D341Med (cell line): Measurements from ENCODE around the gene TRIM46.
"Not testable (repeated sequence)": the region's sequence is repeated elsewhere in the genome, so short reads cannot be mapped to it uniquely, and the experiment has no call there.

Experiments used
- DNase-seq: peaks from one replicate; pipeline ENCODE4 v3.0.0; 2012; ENCODE audit warnings: low spot score

The TRIM46 gene

DNA sequence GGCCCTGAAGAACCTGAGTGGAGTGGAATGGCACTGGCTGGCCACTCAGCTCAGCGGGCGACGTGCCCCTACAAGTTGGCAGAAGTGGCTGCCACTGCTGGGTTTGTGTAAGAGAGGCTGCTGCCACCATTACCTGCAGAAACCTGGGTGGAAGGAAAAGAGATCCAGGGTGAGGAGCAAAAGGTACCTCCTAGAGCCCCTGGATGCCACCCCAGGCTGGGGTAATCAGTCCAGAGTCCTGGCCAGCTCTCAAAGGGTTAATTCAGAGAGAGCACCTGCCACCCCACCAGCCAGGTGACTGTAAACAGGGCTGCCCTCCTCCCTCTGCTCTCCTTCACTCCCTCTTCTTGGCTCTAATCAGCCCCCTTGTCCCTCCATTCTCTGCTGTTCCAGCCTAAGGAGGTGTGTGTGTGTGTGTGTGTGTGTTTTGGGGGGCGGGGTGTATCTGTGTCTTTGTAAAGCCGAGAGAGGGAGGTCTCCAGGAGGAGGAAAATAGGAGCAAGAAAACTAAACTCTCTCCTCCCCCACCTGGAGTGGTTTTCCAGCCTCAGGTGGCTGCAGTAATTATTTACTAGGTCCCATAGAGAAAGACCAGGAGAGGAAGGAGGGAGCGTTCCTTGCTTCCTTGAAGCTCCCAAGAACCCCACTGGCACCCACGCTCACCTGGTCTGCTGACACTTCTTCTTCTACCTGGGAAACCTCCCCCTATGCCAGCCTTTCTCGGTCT is 12.6 kb downstream of the TRIM46 start:
- DNase-seq = no peak

GRCh38 chr1:155186794-155187455 is 13.3 kb downstream of the TRIM46 start:
- no peak for DNase-seq

GRCh38 chr1:155187456-155187891 is 13.8 kb downstream of the TRIM46 start:
- DNase-seq = no peak

- no peak for DNase-seq
These were observed 14.6 kb downstream of the TRIM46 start for GRCh38 chr1:155188268-155188667.

DNA sequence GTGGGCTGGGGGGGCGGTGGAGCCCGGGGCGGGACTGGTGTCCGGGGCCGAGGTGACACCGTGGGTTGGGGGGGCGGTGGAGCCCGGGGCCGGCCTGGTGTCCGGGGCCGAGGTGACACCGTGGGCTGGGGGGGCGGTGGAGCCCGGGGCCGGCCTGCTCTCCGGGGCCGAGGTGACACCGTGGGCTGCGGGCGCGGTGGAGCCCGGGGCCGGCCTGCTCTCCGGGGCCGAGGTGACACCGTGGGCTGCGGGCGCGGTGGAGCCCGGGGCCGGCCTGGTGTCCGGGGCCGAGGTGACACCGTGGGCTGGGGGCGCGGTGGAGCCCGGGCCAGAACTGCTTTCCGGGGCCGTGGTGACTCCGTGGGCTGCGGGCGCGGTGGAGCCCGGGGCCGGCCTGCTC is 16.3 kb downstream of the TRIM46 start:
- not testable (repeated sequence) for DNase-seq

GRCh38 chr1:155191904-155192303 is 18.3 kb downstream of the TRIM46 start:
- DNase-seq = no peak

DNA sequence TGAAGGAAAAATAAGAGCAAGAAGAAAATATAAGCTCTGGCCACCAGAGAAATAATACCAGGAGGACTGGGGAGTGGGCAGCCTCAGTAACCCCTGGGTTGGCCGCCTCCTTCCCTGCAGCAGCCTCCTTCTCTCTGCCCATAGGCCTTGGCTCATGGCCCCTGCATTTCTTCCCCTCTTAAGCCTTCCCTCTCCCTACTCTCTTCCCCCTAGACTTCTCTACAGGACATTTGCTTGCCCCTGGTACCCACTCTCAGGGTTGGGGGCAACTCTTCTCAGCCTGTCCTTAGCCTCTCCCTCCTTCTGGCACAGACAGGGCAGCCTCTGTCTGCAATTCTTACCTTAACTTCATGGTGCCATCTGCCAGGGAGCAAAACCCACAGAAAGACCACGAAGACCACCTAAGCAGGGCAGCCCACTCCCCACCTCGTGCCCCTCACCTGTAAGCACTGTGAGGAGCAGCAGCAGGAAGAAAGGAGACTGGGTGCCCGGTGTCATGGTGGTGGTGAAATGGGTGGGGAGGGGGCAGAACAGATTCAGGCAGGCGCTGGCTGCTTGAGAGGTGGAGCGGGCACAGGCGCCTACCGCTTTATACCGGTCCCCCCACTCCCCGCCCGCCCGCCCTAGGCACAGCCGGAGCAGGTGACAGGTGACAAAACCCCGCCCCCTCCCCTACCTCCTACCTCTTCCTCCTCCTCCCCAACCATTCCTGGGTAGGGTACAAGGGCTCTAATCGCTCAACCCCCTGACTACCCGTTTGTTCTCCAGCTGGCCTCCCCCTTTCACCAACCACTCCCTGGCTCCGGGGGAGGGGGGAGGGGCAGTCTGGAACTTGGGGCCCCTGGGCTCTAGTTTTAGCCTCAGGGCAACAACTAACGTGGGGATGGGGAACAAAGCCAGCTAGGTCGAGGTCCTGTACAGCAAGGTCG is 19.0 kb downstream of the TRIM46 start:
- no peak for DNase-seq

GRCh38 chr1:155193275-155193990 is 19.8 kb downstream of the TRIM46 start:
- peak; percentile 89 for DNase-seq

- not testable (repeated sequence) for DNase-seq
These were observed 20.3 kb downstream of the TRIM46 start for GRCh38 chr1:155193991-155194240.

DNA sequence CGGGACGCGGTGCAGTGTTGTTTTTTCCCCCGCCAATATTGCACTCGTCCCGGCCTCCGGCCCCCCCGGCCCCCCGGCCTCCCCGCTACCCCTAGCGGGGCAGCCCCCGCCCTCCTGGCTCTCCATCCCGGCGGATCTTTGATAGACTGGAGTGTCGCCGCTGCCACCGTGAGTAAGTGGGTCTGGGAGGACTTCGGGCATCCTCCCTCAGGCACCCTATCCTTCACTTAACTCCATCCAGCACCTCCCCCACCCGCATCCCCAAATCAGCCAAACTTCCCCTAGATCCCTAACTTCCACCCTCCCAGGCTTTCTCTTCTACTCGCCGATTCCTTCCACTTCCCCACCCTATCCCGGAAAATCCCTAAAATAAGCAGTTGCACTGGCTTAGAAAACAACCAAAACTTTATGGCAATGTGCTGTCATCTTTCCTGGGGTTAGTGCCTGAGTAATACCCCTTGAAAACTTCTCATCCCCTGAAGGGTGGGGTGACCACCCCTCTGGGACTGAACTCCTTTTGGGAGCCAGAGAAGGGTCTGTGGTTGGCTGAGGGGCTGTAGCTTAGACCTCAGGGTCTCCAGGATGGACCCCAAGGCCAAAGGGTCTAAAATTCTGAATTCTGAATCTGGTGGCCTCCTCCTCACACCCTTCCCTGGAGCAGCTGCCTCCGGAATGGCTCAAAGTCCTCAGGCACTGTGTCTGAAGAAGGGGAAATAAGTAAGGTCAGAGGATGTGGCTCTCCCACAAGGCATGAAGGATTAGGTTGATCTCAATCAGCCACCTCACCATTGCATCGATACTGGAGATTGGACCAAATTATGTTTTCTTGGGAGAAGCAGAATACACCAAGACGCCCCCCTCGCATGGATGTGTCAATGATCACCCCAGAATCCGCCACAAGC is 21.8 kb downstream of the TRIM46 start:
- no peak for DNase-seq

DNA sequence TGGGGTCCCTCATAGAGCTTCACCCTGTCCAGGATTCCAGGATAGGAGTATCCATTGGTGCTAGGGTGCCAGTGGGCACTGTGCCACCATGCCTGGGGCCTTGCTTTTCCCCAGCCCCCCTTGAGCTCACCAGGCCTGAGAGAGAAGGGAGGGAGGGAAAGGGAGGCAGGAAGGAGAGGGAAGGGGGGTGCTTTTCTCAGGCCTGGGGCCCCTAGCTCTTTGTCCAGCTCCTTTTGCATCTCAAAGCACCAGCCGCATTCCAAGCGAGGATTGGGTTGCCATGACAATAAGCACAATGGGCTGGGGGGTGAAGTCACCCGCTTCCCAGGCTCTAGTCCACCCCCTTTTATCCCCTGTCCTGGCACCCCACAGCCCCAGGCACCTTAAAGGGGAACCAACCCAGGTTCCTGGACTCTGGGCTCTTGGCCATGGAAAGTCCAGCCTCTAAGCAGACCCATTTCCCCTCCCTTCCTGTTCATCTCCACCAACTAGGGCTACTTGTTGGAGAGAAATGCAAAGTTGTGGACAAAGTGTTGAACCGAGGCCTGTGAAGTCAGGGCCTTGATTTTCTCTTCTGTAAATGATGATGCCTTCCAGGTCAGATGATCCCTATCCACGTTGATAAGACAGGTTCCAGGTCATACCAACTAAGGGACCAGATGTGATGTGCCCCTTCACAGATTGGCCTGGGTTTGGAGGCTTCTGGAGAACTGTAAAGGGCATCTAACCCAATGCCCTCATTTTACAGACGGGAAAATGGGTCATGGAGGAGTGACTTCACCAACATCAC is 22.6 kb downstream of the TRIM46 start:
- no peak for DNase-seq

DNA sequence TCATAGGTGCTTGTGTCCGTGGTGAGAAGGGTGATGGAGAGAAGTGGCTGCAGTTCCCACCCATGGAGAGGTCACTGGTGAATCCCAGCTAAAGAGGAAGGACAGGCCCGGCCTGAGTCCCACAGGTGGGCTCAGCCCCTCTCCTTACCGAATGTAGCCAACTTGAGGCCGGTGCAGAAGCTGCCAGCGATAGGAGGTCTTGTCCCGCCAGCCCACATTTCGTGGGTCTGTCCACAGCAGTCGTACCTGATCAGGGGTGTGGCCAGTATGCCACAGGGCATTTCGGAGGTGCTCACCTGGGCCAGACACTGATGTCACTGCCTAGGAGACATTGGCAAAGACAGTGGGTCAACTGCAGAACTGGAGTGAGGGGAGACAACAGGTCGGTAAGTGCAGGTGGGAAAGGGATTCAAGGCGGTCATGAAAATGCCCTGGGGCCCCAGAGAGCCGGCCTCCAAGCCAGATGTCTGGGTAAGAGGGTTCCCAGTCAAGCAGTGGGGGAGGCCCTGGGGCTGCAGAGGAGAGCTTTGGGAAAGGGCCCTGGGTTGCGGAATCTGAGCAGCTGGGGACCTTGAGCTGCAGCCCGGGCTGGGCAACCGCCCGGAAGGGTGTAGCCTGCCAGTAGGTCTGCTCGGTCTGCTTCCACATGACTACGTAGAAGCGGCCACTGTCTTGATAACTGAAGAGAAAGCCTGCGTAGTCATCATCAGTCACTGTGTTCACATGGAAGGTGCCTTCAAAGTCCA is 23.4 kb downstream of the TRIM46 start:
- no peak for DNase-seq

GRCh38 chr1:155197901-155198546 is 24.4 kb downstream of the TRIM46 start:
- no peak for DNase-seq

- no peak for DNase-seq
These were observed 24.9 kb downstream of the TRIM46 start for GRCh38 chr1:155198547-155198906.

DNA sequence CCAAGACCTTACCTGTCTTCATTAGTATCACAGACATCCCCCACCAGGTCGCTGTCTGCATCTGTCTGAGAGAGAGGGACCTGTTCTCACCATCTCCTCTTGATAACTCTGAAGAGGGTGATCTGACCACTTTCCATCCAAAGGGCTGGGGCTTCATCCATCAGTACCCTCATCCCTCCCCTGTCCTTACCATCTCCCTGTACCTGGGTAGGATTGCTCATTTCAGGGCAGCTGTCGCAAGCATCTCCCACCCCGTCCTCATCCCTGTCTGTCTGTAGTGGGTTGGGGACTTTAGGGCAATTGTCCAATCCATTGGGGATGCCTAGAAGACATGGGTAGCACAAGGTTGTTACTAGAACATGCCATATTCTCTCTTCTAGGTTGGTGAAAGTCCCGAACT is 26.1 kb downstream of the TRIM46 start:
- DNase-seq = no peak

- DNase-seq = no peak
These were observed 27.3 kb downstream of the TRIM46 start for GRCh38 chr1:155200920-155201319.

DNA sequence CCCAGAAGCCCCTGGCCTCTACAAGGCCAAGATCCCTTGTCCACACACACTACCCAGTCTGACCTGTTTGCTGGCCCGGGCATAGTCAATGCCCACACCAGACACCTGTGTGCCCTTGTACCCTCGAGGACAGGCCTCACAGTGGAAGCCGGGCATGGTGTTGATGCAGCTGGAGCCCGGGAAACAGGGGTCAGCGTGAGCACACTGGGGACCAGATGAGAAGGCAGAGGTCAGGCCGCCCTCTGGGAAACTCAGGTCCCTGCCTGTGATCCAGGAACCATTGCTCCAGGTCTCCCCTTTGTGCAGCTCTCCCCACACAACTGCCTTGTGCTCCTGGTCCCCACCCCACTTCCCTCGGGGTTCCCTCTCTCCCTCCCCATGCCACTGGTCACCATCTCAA is 28.5 kb downstream of the TRIM46 start:
- DNase-seq = no peak

GRCh38 chr1:155202731-155203515 is 29.3 kb downstream of the TRIM46 start:
- DNase-seq = no peak
